Stimulated activated CD8-positive, alpha-beta memory T cell treated with anti-CD3 and anti-CD28 coated beads, Interleukin-12 subunit alpha, Interleukin-12 subunit beta, amount 100 ng/mL, for 4 hours (primary cell): ENCODE measurements around the gene RAD51B.

ENCODE experiments used
- DNase-seq: peaks from one replicate; pipeline ENCODE4 v3.0.0-alpha.2; 2020; ENCODE audit warnings: low read depth

RAD51B gene

GRCh38 chr14:68511129-68512047, 691.8 kb downstream of the RAD51B start:
- DNase-seq: no peak

DNA sequence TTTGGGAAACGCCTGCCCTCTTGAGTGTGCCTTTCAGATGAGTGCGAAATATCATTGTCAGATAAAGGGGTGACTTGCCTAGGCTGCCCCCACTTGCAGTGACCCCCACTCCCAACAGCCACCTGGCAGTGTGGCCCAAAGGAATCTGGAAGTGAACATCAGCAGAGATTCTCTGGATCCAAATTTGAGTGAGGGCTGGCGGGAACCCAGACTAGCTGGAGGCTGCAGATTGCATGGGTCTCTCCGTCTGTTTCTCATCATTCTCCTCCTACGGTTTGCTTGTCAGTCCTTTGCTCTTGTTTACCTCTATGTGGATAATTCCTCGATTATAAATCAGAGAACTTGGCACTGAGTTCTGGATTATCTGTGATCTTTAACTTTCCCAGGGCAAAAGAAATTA, 692.5 kb downstream of the RAD51B start:
- DNase-seq: no peak

- DNase-seq: no peak
Observed at GRCh38 chr14:68513137-68513536, 693.6 kb downstream of the RAD51B start.

DNA sequence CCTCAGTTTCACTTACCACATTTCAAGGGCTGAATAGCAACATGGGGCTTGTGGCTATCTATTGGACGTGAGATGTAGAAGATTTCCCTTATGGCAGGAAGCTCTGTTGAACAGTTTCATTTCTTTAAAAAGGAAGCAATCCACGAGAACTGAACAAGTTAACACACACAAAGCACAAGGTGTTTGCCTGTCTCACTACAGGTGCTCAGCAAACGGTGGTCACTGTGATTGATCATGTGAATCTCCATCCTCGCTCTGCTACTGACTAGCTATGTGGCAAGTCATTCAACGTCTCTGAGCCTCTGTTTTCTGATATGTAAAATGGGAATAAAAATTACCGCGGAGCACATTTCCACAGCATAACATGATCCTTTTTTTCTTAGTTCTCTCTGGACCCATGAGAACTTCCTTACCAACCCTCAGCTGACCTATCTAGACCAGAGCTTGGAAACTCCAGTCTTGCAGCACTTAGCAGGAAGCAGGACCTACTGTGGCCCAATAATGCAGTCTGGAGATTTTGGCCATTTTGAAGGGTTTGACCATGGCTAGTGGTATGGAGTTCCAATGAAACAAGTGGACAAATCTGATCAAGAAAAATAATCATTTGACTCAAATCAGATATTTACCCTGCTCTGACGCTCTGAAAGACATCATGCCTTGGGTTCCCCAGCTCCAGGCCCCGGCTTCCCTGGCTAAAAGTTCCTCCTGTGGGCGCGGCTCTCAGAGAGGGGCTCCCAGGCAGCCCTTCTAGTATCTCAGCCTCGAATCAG, 694.4 kb downstream of the RAD51B start:
- no peak for DNase-seq

DNA sequence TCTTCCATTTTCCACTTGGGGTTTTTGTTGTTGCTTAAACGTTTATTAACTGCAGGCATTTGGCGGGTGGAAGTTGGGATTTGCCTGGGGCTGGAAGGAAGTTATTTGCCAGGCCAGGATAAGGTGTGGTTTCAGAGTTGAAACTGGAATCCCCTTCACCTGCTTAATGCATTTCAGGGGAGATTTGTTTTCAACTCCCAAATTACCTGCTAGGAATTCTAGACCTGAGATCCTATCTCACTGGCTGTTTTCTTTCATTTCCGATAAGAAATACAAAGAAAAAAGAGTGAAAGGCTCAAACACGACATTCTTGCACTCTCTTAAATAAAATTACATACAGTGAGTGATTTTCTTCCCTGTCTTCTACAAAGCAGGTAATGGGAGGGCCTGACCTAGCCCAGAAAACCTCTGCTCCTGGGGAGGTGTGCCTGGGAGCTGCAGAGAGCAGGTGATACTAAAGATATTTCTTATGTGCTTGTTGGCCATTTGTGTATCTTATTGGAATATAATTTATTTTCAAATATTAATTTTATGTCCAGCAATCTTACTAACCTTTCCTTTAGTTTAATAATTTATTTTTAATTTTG, 695.1 kb downstream of the RAD51B start:
- no peak for DNase-seq

- DNase-seq: no peak
Observed at GRCh38 chr14:68516342-68516741, 696.8 kb downstream of the RAD51B start.

DNA sequence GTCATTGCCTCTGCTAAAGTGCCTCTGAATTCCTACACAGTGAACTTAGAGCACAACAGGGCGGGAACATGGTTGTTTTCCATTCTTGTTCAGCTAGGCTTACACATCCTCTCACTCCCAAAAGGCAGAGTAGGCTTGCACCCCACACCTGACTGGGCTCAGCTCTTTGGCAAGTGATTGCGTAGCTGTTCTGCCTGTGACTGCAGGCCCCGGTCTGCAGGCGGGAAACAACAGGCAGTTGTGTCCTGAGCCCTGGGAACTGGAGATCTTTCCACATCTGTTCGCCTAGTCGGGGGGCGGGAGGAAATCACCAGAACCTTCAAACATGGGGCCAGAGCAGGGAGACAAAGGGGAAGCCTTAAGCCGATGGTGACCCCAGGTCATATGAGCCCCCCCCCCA, 698.6 kb downstream of the RAD51B start:
- no peak for DNase-seq

GRCh38 chr14:68518761-68519670, 699.4 kb downstream of the RAD51B start:
- DNase-seq: no peak

- no peak for DNase-seq
Observed at GRCh38 chr14:68519671-68520187, 700.1 kb downstream of the RAD51B start.

- DNase-seq: no peak
Observed at GRCh38 chr14:68520637-68521556, 701.3 kb downstream of the RAD51B start.

DNA sequence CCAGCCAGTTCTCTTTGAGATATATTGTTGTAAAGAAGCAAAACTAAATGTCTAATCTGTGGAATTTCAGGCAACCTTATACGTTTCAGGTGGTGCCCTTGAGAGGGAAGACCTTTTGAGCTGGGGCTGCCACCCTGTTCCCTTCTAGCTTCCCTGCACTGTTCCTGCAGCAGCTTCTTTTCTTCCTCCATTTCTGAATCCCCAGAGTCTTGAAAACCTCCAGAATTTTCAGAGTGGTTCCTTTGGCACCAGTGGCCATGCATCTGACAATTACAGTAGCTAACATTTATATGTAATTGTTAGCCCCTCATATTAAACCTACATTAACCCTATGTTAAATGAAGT, 702.0 kb downstream of the RAD51B start:
- DNase-seq: no peak

DNA sequence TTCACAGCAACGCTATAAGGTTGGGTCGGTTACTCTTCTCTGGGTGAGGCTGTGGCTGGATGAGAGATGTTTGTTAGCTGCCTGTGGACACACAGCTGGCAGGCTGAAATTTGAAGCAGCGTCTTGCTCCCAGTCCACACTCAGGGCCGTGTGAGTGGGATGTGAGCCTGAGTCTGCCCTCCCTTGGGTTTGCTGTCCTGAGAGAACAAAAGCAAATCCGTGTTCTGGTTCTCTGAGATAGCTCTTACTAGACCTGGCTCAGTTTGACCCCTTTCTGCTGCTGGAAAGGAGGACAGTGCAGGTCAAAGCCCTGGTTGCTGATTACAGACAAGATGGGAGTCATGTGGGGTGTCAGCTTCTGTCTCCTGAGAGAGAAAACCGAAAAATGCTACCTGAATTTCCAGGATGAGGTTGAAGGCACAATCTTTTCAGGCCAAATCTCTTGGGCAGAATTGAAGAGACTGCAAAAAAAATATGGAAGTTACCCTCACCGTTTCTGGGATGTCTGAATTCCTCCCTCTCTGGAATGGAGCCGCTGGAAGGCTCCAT, 702.5 kb downstream of the RAD51B start:
- DNase-seq: no peak

DNA sequence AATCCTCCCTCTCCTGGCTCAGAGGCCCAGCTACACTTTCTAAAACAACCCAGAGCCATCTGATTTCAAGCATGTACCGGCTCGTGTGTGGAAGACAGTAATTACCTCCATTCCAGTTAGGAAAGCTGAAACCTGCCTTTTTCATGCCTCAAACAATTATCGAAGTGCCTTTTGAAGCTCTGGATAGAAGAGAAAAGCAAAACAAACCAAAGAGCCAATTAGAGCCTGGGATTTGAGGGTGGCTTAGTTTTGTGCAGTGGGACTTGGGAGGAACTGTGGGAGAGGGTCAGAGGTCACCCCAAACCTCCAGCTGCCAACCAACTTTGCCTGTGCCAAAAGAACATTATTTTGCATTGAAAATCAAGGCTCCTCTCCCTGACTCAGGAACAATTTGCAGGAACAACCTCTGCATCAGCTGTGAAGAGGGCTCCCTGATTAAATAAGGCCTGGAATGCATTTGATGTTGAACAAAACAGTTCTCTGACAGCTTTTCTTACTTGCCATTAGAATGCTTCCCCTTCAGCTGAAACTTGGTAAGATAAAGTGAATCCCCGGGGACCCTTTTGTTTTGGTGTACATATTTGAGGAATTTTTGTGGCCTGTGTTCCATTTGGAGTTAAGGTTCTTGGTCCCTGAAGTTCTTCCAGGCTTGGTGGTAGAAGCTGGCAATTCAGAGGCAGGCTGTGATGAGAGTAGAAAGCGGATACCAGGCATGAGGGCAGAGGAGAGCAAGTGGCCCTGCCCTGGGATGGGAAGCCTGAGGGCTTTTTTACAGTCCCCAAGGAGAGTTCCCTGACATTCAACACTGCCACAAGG, 703.1 kb downstream of the RAD51B start:
- no peak for DNase-seq

GRCh38 chr14:68523326-68523610, 703.7 kb downstream of the RAD51B start:
- DNase-seq: no peak

DNA sequence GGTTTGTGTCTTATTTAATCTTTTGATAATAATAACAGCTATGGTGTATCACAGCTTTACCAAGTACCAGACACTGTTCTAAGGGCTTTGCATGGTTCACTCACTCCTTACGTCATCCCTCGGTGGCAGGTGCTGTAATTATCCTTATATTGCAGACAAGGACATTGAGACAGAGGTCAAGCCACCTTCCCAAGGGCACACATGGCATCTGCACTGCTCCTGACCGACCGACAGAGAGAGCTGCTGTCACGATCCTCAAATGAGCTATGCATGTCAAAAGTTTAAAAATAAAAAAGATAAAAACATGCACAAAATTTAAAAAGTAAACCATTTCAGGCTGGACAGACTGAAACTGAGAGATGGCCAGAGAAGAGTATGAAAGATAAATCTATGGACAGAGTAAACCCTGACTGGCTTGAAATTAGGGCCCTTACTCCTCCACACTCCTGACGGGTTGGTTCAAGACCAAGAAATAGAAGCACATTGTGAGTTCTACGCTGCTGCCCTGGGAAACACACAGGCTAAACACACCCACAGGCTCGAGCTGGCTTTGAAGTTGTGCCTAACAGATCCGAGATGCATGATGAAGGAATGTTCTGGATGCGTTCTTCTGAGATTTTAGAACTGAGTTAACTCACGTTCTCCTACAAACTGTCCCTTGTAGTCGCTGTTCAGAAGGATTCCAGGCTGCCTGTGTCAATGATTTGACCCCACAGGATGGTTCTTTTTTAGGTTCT, 704.6 kb downstream of the RAD51B start:
- DNase-seq: no peak

DNA sequence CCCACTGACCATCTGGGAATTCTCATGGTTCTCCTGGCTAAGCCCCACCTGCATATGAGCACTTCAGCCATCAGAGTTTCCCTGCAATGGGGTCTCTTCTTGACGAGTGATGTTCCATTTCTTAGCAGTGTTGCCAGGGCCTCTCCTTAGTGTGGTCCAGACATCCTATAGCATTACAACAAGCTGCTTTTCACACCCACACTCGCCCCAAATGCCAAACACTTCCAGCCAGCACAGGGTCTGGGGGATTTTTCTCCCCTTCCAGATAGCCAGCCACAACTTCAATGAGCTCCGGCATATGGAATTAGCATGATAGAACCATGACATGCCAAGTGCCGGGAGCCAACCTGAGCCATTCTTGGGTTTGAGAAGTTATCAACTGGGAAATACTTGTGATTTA, 705.9 kb downstream of the RAD51B start:
- no peak for DNase-seq

DNA sequence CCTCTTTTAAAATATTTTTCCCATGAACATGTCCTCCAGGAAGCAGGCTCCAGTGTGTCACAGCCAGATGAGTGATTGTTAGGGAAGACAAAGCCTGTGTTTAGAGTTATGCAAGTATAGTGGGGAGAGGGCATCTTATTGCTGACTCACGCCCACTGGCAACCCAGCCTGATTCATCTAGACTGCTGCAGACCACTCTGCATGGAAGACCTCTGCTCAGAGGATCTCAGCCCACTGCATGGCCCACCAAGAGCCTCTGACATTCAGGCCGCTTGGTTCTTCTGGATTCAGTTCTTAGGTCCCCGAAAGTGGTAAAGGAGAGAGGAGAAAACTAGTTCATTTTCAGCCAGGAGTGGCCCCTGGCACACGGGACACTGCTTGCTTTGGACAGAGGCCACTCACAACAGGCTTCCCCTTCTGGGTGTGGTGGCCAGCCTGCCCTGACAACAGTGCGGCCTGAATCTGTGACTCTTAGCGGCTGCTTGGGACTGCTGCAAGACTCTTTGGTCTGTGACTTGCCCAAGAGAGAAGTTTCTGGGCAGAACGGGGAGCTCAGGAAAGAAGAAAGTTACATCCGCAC, 707.0 kb downstream of the RAD51B start:
- no peak for DNase-seq

- no peak for DNase-seq
Observed at GRCh38 chr14:68527329-68527851, 707.8 kb downstream of the RAD51B start.
